HFFc6 (cell line): ENCODE measurements around the gene UBE2E2. TPM values are rescaled to one million over a fixed set of nuclear protein-coding genes. Genes with fewer than 3 reads are reported as not detected.

Experiments used
- DNase-seq: peaks from one replicate; pipeline ENCODE4 v3.0.0-alpha.2; 2018
- H3K27ac Mint-ChIP-seq: 2 replicates; pipeline ENCODE4 v1.8.0; 2020; ENCODE audit warnings: mild to moderate bottlenecking, mixed read lengths
- H3K27me3 Mint-ChIP-seq: 2 replicates; pipeline ENCODE4 v1.8.0; 2021; ENCODE audit warnings: mild to moderate bottlenecking, moderate library complexity, mixed read lengths; ENCODE audit not compliant: insufficient read depth
- H3K36me3 Mint-ChIP-seq: 2 replicates; pipeline ENCODE4 v1.8.0; 2021; ENCODE audit warnings: low read depth, mixed read lengths
- H3K4me1 Mint-ChIP-seq: 2 replicates; pipeline ENCODE4 v1.8.0; 2020; ENCODE audit warnings: low read depth, mixed read lengths
- H3K4me3 Mint-ChIP-seq: 2 replicates; pipeline ENCODE4 v1.8.0; 2020; ENCODE audit warnings: mild to moderate bottlenecking, moderate library complexity, mixed read lengths
- H3K9me3 Mint-ChIP-seq: 2 replicates; pipeline ENCODE4 v1.8.0; 2020; ENCODE audit warnings: mild to moderate bottlenecking, mixed read lengths
- CTCF ChIP-seq: fragments of 200-600 bp; sonication (generic); IDR thresholded peaks from 2 replicates; pipeline ENCODE4 v1.5.0; 2021; ENCODE audit warnings: antibody characterized with exemption, mild to moderate bottlenecking
- total RNA-seq, 6 experiments: library from RNA; stranded (reverse); fragmentation: NEBNext Ultra II Directional; extraction: Animal tissue kit (Norgen Biotek cat#: 25700); gene quantifications; 2 replicates in 1 of 6; 3 replicates in 5 of 6; pipeline ENCODE4 v1.2.3, GENCODE V29; 2021

Gene UBE2E2
- total RNA-seq, 6 experiments from 2014 or later = 38.2 to 53.0 (median 47.2) TPM

- Mint-ChIP-seq H3K4me3 (no peak overlapping the region), H3K9me3 (no peaks in the 10 kb centered on the region), H3K36me3 (peaks cover 12% of the 10 kb centered on the region), H3K27me3 (no peaks in the 10 kb centered on the region), H3K27ac (no peak overlapping the region), H3K4me1 (peaks cover 27% of the 10 kb centered on the region)
- TF ChIP-seq CTCF = no peak
- DNase-seq = no peak
These were observed 10.7 kb downstream of the UBE2E2 start for GRCh38 chr3:23213813-23214212.

GRCh38 chr3:23217872-23218554 lies 14.9 kb downstream of the UBE2E2 start:
- Mint-ChIP-seq H3K36me3 (peaks cover 16% of the 10 kb centered on the region), H3K27ac (peak overlapping the region; percentile 39), H3K9me3 (no peaks in the 10 kb centered on the region; the same call in 1 of the 2 replicates), H3K4me1 (peaks cover 36% of the 10 kb centered on the region), H3K27me3 (no peaks in the 10 kb centered on the region), H3K4me3 (no peak overlapping the region)
- no peak for DNase-seq
- TF ChIP-seq CTCF = no peak

GRCh38 chr3:23219117-23219516 lies 16.0 kb downstream of the UBE2E2 start:
- Mint-ChIP-seq H3K4me3 (no peak overlapping the region), H3K27me3 (no peaks in the 10 kb centered on the region), H3K4me1 (peaks cover 36% of the 10 kb centered on the region), H3K27ac (no peak overlapping the region), H3K36me3 (peaks cover 21% of the 10 kb centered on the region), H3K9me3 (no peaks in the 10 kb centered on the region; the same call in 1 of the 2 replicates)
- no peak for DNase-seq
- TF ChIP-seq CTCF = no peak

GRCh38 chr3:23219552-23219951 lies 16.4 kb downstream of the UBE2E2 start:
- Mint-ChIP-seq H3K27me3 (no peaks in the 10 kb centered on the region), H3K4me3 (no peak overlapping the region), H3K36me3 (peaks cover 26% of the 10 kb centered on the region), H3K27ac (no peak overlapping the region), H3K9me3 (no peaks in the 10 kb centered on the region; the same call in 1 of the 2 replicates), H3K4me1 (peaks cover 36% of the 10 kb centered on the region)
- TF ChIP-seq CTCF = no peak
- DNase-seq = no peak

- no peak for DNase-seq
- no peak for TF ChIP-seq CTCF
- Mint-ChIP-seq H3K4me3 (no peak overlapping the region), H3K27ac (no peak overlapping the region), H3K9me3 (no peaks in the 10 kb centered on the region; the same call in 1 of the 2 replicates), H3K27me3 (no peaks in the 10 kb centered on the region), H3K36me3 (peaks cover 28% of the 10 kb centered on the region), H3K4me1 (peaks cover 28% of the 10 kb centered on the region)
These were observed 18.0 kb downstream of the UBE2E2 start for GRCh38 chr3:23221136-23221535.
